Measurements from ENCODE around the gene ANXA11. TPM values are rescaled to one million over a fixed set of nuclear protein-coding genes. Genes with fewer than 3 reads are reported as not detected.

Gene ANXA11
- total and polyA plus RNA-seq, 2 of the 4 experiments (the other 2 are of a cell fraction): 39.4 to 109 TPM

- ATAC-seq (ENCODE audit: low read depth) (no peak), DNase-seq (peak; percentile 61)
- Histone ChIP-seq H3K4me3 (ENCODE audit: insufficient read depth, low read depth, low read length) (no peak overlapping the region), H3K79me1 (ENCODE audit: low read depth in 1 of 2, low read length in 2 of 2) (peaks cover 9 to 74% of the 10 kb centered on the region in 2 experiments), H4K8ac (ENCODE audit: low read depth in 2 of 2, low read length in 2 of 2) (no peak overlapping the region), H2AK5ac (ENCODE audit: low read depth, low read length) (no peak overlapping the region), H3K23ac (ENCODE audit: low read depth, low read length) (no peak overlapping the region), H3K36me3 (ENCODE audit: control insufficient read depth, insufficient read depth, low read length) (peaks cover 14% of the 10 kb centered on the region; the same call in 1 of the 2 replicates), H3K56ac (ENCODE audit: extremely low read depth, insufficient read depth, low read length) (no peak overlapping the region), H3K18ac (ENCODE audit: low read depth, low read length) (no peak overlapping the region), H2AK9ac (replicated peaks; ENCODE audit: low read depth, low read length, poor library complexity) (no peak overlapping the region), H2BK15ac (ENCODE audit: low read depth, low read length) (no peak overlapping the region), H3K9me1 (ENCODE audit: insufficient read depth, low read length) (peaks cover 42% of the 10 kb centered on the region), H4K20me1 (ENCODE audit: insufficient read depth, low read length) (peaks cover 91% of the 10 kb centered on the region), H3K4me2 (ENCODE audit: low read depth, low read length) (no peak overlapping the region), H3K14ac (replicated peaks; ENCODE audit: low read depth, low read length) (no peak overlapping the region), H3K9me3 (ENCODE audit: control insufficient read depth, insufficient read depth, low read length) (peaks cover 2% of the 10 kb centered on the region; the same call in 1 of the 2 replicates), H4K91ac (ENCODE audit: insufficient read depth, low read depth, low read length) (no peak overlapping the region), H3K4me1 (ENCODE audit: control insufficient read depth, insufficient read depth, low read length) (peaks cover 33% of the 10 kb centered on the region), H2AFZ (replicated peaks; ENCODE audit: low read length, poor library complexity) (no peak overlapping the region), H3K4ac (ENCODE audit: low read depth, low read length) (no peak overlapping the region), H3K9ac (ENCODE audit: low read depth, low read length) (no peak overlapping the region), H2BK20ac (ENCODE audit: low read depth, low read length) (no peak overlapping the region), H3K27me3 (ENCODE audit: control insufficient read depth, insufficient read depth, low read length) (no peaks in the 10 kb centered on the region), H4K5ac (ENCODE audit: low read depth, low read length) (no peak overlapping the region), H2BK5ac (ENCODE audit: low read depth, low read length, poor library complexity, severe bottlenecking) (no peak overlapping the region), H2BK120ac (ENCODE audit: low read depth, low read length) (no peak overlapping the region), H3K27ac (ENCODE audit: insufficient read depth, low read length) (no peak overlapping the region)
- intact Hi-C loops (cut with micrococcal nuclease) (no loop called here), dilution Hi-C loops (cut with HindIII; ENCODE audit: low sequenced_read_pairs, unreplicated experiment) (no loop called here), in situ Hi-C loops (cut with MboI; ENCODE audit: low sequenced_read_pairs) (no loop called here)
- ChIA-PET POLR2A (ENCODE audit: unreplicated experiment) (no interaction called here), CTCF (no interaction called here)
- 82% methylated on average over 2 of the region's 8 CpGs; no CpG with 5 or more reads in 1 of the 2 experiments for WGBS, 2 experiments (ENCODE audit: extremely low coverage in 2 of 2, insufficient read length in 1 of 2)
- BruUV-seq (replicated peaks): no TSS peak
- TF ChIP-seq CTCF (conservative IDR thresholded peaks at IDR 0.05; ENCODE audit: low read depth, low read length): no peak
- no peak for TF ChIP-seq RAD21 (IDR thresholded peaks at IDR 0.05; ENCODE audit: low read length)
- TF ChIP-seq MXI1 (IDR thresholded peaks at IDR 0.05; ENCODE audit: borderline replicate concordance, low read depth, low read length): no peak
- no peak for TF ChIP-seq CEBPB (IDR thresholded peaks at IDR 0.05; ENCODE audit: low read depth, low read length)
- no peak for TF ChIP-seq ELK1 (IDR thresholded peaks at IDR 0.05; ENCODE audit: borderline replicate concordance, low read depth, low read length)
- no peak for TF ChIP-seq USF2 (IDR thresholded peaks at IDR 0.05; ENCODE audit: low read depth, low read length)
- no peak; the same call in 1 of the 2 replicates for TF ChIP-seq MAZ (IDR thresholded peaks at IDR 0.05; ENCODE audit: borderline replicate concordance, low read depth, low read length)
- no peak for TF ChIP-seq BHLHE40 (IDR thresholded peaks at IDR 0.05; ENCODE audit: low read depth, low read length)
- TF ChIP-seq POLR2A (IDR thresholded peaks at IDR 0.05; ENCODE audit: low read depth, low read length): no peak
- TF ChIP-seq RFX5 (IDR thresholded peaks at IDR 0.05; ENCODE audit: low read depth, low read length): no peak
- peak; percentile 97 for TF ChIP-seq RCOR1 (IDR thresholded peaks at IDR 0.05; ENCODE audit: insufficient replicate concordance, low read length)
- TF ChIP-seq FOS (IDR thresholded peaks at IDR 0.05; ENCODE audit: low read depth, low read length): peak; percentile 42; the same call in 1 of the 2 replicates
Measured at GRCh38 chr10:80196270-80196949, 8.9 kb downstream of the ANXA11 start.
